GM23338 (cell line): ENCODE results near the gene CCT2. TPM values are rescaled to one million over a fixed set of nuclear protein-coding genes. Genes with fewer than 3 reads are reported as not detected.

ENCODE experiments used
- ATAC-seq: fragments of 200-7000 bp; cut with Tn5 transposase; 3 replicates; pipeline ENCODE4 v1.9.1; 2020
- DNase-seq: peaks from one replicate; pipeline ENCODE4 v3.0.0-alpha.2; 2015; ENCODE audit warnings: low spot score
- H2AFZ ChIP-seq: fragments of 200-600 bp; sonication (generic); 2 replicates; pipeline ENCODE4 v1.8.0; 2016; ENCODE audit warnings: antibody characterized with exemption, mild to moderate bottlenecking, moderate library complexity
- H3F3A ChIP-seq: fragments of 200-600 bp; sonication (generic); replicated peaks from 2 replicates; pipeline ENCODE4 v1.8.0; 2017; ENCODE audit warnings: antibody characterized with exemption, mixed run types, low read depth
- H3K27ac ChIP-seq: fragments of 200-600 bp; sonication (generic); 2 replicates; pipeline ENCODE4 v1.6.1; 2016; ENCODE audit warnings: low read depth
- H3K27me3 ChIP-seq: fragments of 200-600 bp; sonication (generic); 2 replicates; pipeline ENCODE4 v1.8.0; 2016; ENCODE audit warnings: mild to moderate bottlenecking, mixed run types, moderate library complexity; ENCODE audit not compliant: insufficient read depth
- H3K36me3 ChIP-seq: fragments of 200-600 bp; sonication (generic); 2 replicates; pipeline ENCODE4 v1.8.0; 2016; ENCODE audit warnings: mild to moderate bottlenecking; ENCODE audit not compliant: insufficient read depth
- H3K4me1 ChIP-seq: fragments of 200-600 bp; sonication (generic); 2 replicates; pipeline ENCODE4 v1.8.0; 2016; ENCODE audit warnings: mild to moderate bottlenecking, moderate library complexity; ENCODE audit not compliant: insufficient read depth
- H3K4me2 ChIP-seq: fragments of 200-600 bp; sonication (generic); 2 replicates; pipeline ENCODE4 v1.7.1; 2017; ENCODE audit warnings: mixed run types
- H3K4me3 ChIP-seq: fragments of 200-600 bp; sonication (generic); 2 replicates; pipeline ENCODE4 v1.6.1; 2016; ENCODE audit warnings: mixed run types
- H3K79me2 ChIP-seq: fragments of 200-600 bp; sonication (generic); replicated peaks from 2 replicates; pipeline ENCODE4 v1.8.0; 2017; ENCODE audit warnings: mild to moderate bottlenecking; ENCODE audit not compliant: insufficient read depth
- H3K9me2 ChIP-seq: fragments of 200-600 bp; sonication (generic); 2 replicates; pipeline ENCODE4 v1.8.0; 2017; ENCODE audit not compliant: insufficient read depth
- H4K20me1 ChIP-seq: fragments of 200-600 bp; sonication (generic); replicated peaks from 2 replicates; pipeline ENCODE4 v1.8.0; 2017; ENCODE audit warnings: mild to moderate bottlenecking; ENCODE audit not compliant: insufficient read depth
- H3K27ac Mint-ChIP-seq: 2 replicates; pipeline ENCODE4 v1.8.0; 2020; ENCODE audit warnings: inconsistent platforms, mild to moderate bottlenecking, moderate library complexity, mixed read lengths
- H3K27me3 Mint-ChIP-seq: 3 replicates; pipeline ENCODE4 v1.8.0; 2022; ENCODE audit warnings: low read depth, mild to moderate bottlenecking, moderate library complexity, mixed read lengths, inconsistent platforms; ENCODE audit not compliant: insufficient read depth, poor library complexity
- H3K36me3 Mint-ChIP-seq: 3 replicates; pipeline ENCODE4 v1.8.0; 2021; ENCODE audit warnings: low read depth, mild to moderate bottlenecking, inconsistent platforms, moderate library complexity, mixed read lengths
- H3K4me1 Mint-ChIP-seq: 3 replicates; pipeline ENCODE4 v1.8.0; 2020; ENCODE audit warnings: mild to moderate bottlenecking, inconsistent platforms, mixed read lengths
- H3K4me3 Mint-ChIP-seq: 3 replicates; pipeline ENCODE4 v1.8.0; 2021; ENCODE audit warnings: moderate library complexity, mild to moderate bottlenecking, inconsistent platforms, mixed read lengths
- H3K9me3 Mint-ChIP-seq: 3 replicates; pipeline ENCODE4 v1.8.0; 2020; ENCODE audit warnings: moderate library complexity, mild to moderate bottlenecking, inconsistent platforms, mixed read lengths
- CREB1 ChIP-seq: fragments of 250-450 bp; sonication (Bioruptor Pico); IDR thresholded peaks from 2 replicates; pipeline ENCODE4 v1.5.0; 2020; ENCODE audit warnings: low read depth, mild to moderate bottlenecking, moderate library complexity
- ETS1 ChIP-seq: IDR thresholded peaks from 2 replicates; pipeline ENCODE4 v1.6.1; 2016; ENCODE audit warnings: antibody characterized with exemption
- EZH2phosphoT487 ChIP-seq: fragments of 200-600 bp; sonication (generic); IDR thresholded peaks from one replicate; pipeline ENCODE4 v1.8.1; 2018; ENCODE audit warnings: antibody characterized with exemption; ENCODE audit not compliant: unreplicated experiment
- JUNB ChIP-seq: IDR thresholded peaks from one replicate; pipeline ENCODE4 v1.6.1; 2016; ENCODE audit warnings: antibody characterized with exemption; ENCODE audit not compliant: unreplicated experiment
- POLR2AphosphoS5 ChIP-seq: IDR thresholded peaks from 2 replicates; pipeline ENCODE4 v1.6.1; 2016; ENCODE audit warnings: antibody characterized with exemption, low read depth
- STAT1 ChIP-seq: IDR thresholded peaks from one replicate; pipeline ENCODE4 v1.6.1; 2016; ENCODE audit warnings: antibody characterized with exemption; ENCODE audit not compliant: unreplicated experiment
- ZNF114 ChIP-seq: fragments of 250-450 bp; sonication (Bioruptor Pico); IDR thresholded peaks from 2 replicates; pipeline ENCODE4 v1.5.0; 2020; ENCODE audit warnings: mild to moderate bottlenecking, moderate library complexity
- ZNF462 ChIP-seq: fragments of 250-450 bp; sonication (Bioruptor Pico); IDR thresholded peaks from 2 replicates; pipeline ENCODE4 v1.5.0; 2020; ENCODE audit warnings: mild to moderate bottlenecking, moderate library complexity
- polyA plus RNA-seq: library from polyadenylated mRNA; unstranded; fragments of >200 nt; fragmentation: Nextera tagmentation; extraction: Ambion mirVana; gene quantifications from 2 replicates; pipeline ENCODE4 v1.2.1, GENCODE V29; 2016
- total RNA-seq: library from RNA; depleted of rRNA; stranded (reverse); fragments of >200 nt; shearing (Covaris generic); gene quantifications from 2 replicates; pipeline ENCODE4 v1.2.3, GENCODE V29; 2014

CCT2 gene
- total and polyA plus RNA-seq, 2 experiments from 2014 or later, result 434 to 778 TPM

GRCh38 chr12:69548687-69549086, 36.6 kb upstream of the CCT2 start (continued):
- TF ChIP-seq ZNF462 (CRISPR knock-in tag) (no peak), EZH2phosphoT487 (no peak), ETS1 (no peak)

- Histone ChIP-seq H3K27ac (no peak overlapping the region), H3F3A (no peaks in the 10 kb centered on the region), H3K36me3 (no peaks in the 10 kb centered on the region), H3K4me1 (no peaks in the 10 kb centered on the region), H4K20me1 (0 out of 2 replicates have a peak, but pooled peaks cover 3% of the 10 kb centered on the region), H2AFZ (no peak overlapping the region), H3K9me2 (no peaks in the 10 kb centered on the region), H3K79me2 (peaks cover 6% of the 10 kb centered on the region), H3K27me3 (no peaks in the 10 kb centered on the region), H3K4me3 (no peak overlapping the region), H3K4me2 (no peak overlapping the region)
- Mint-ChIP-seq H3K27ac (no peak overlapping the region), H3K36me3 (peaks cover 3% of the 10 kb centered on the region; the same call in 2 of the 3 replicates), H3K9me3 (no peaks in the 10 kb centered on the region), H3K27me3 (no peaks in the 10 kb centered on the region), H3K4me1 (peaks cover 8% of the 10 kb centered on the region), H3K4me3 (no peak overlapping the region)
- ATAC-seq (no peak), DNase-seq (no peak)
- TF ChIP-seq STAT1 (no peak), CREB1 (no peak), ZNF114 (CRISPR knock-in tag) (no peak), ZNF462 (CRISPR knock-in tag) (no peak), JUNB (no peak), POLR2AphosphoS5 (no peak)
Measured at GRCh38 chr12:69550569-69551350, 34.5 kb upstream of the CCT2 start.
